IPS-NIHi11 (cell line): ENCODE data around the gene CFHR5.
A peak's percentile ranks its signal among the peaks of the same experiment; 100 is the strongest.
"Not testable (repeated sequence)": the region's sequence is repeated elsewhere in the genome, so short reads cannot be mapped to it uniquely, and the experiment has no call there.

ENCODE experiments used
- DNase-seq: peaks from one replicate; pipeline ENCODE4 v3.0.0; 2012; ENCODE audit warnings: mixed read lengths, low spot score

Gene CFHR5

DNA sequence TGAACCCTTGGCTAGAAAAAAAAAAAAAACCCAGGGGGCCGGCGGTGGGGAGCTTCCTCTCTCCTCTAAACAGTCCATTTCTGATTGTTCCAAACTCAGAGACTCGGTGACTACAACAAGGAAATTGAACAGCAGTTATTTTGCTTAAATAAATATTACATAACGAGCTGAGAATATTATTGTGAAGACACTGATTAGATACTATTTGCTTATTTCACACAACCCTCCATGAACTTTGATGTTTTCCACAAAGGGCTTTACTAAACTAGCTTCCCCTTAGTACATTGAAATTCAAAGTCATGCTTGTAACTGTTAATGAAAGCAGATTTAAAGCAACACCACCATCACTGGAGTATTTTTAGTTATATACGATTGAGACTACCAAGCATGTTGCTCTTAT, at the start of gene CFHR5:
Gene CFHR5, plus strand, starts transcription at position 279 of the 400 bp plus-strand sequence. Its CDS starts 109 bp downstream, at position 388.
- no peak for DNase-seq

DNA sequence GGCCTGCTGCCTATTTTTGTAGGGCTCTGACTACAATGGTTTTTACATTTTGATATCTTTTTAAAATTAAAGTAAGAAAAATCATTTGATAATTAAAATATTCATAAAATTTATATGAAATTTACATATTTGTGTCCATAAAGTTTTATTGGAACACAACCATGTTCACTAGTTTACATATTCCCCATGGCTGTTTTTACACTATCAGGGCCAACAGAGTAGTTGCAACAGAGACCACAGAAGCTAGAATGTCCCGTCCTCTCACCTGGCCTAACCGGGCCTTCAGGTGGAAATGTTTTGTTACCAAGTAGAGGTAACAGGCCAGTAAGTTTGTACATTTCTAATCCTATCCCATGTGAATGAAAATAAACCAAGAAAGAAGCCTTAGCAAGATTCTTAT, 44.5 kb upstream of the CFHR5 start:
- not testable (repeated sequence) for DNase-seq

DNA sequence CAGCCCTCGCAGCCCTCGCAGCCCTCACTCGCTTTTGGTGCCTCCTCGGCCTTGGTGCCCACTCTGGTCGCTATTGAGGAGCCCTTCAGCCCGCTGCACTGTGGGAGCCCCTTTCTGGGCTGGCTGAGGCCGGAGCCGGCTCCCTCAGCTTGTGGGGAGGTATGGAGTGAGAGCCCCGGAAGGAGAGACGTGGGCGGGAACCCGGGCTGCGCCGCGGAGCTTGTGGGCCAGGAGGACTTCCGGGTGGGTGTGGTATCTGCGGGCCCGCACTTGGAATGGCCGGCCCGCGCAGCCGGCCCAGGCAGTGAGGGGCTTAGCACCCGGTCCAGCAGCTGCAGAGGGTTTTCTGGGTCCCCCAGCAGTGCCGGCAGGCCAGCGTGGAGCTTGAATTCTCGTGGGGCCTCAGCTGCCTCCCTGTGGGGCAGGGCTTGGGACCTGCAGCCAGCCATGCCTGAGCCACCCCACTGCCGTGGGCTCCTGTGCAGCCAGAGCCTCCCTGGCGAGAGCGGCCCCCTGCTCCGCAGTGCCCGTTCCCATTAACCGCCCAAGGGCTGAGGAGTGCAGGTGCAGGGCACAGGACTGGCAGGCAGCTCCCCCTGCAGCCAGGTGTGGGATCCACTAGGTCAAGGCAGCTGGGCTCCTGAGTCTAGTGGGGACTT, 43.7 kb upstream of the CFHR5 start:
- DNase-seq, result no peak

DNA sequence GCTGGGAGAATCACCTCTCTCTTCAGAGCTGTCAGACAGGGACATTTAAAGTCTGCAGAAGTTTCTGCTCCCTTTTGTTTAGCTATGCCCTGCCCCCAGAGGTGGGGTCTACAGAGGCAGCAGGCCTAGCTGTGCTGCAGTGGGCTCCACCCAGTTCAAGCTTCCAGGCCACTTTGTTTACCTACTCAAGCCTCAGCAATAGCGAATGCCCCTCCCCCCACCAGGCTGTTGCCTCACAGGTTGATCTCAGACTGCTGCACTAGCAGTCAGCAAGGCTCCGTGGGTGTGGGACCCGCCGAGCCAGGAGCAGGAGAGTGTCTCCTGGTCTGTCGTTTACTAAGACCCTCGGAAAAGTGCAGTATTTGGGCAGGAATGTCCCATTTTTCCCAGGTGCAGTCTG, 35.9 kb upstream of the CFHR5 start:
- not testable (repeated sequence) for DNase-seq

DNA sequence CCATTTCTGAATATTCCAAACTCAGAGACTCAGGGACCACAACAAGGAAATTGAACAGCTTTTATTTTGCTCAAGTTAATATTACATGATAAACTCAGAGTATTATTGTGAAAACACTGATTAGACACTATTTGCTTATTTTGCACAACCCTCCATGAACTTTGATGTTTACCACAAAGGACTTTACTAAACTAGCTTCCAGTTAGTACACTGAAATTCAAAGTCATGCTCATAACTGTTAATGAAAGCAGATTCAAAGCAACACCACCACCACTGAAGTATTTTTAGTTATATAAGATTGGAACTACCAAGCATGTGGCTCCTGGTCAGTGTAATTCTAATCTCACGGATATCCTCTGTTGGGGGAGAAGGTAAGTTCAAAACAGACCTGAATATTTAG, 33.8 kb upstream of the CFHR5 start, which contains the start of gene CFHR2:
Gene CFHR2, plus strand, starts transcription at position 171 of the 400 bp plus-strand sequence. Its CDS starts 143 bp downstream, at position 314.
- not testable (repeated sequence) for DNase-seq

DNA sequence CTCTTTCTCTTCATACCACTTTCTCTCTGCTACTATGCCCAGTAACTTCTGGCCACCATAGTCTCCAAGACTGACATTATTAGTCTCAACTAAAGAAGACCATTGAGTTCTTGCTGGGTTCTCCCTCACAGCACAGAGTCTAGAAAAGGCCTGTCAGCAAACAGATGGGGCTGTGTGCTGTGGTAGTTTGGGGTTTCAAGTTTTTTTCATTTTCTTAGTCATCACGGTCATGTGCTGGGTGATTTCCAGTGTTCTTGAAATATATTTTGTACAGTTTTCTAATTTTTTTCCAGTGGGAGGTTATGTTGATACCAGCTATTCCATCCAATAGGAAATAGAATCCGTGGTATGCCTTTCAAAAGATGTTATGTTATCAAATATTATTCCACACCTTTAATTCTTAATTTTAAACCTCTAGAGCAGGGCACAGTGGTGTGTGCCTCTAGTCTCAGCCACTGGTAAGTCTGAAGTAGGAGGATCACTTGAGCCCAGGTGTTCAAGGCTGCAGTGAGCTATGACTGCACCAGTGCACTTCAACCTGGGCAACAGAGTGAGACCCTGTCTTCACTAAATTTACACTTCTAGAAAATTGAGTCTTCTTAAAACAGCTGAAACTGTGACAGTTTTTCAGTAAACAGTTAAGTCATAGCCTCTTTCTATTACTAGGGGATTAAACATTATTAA, 25.5 kb upstream of the CFHR5 start:
- DNase-seq, result no peak

DNA sequence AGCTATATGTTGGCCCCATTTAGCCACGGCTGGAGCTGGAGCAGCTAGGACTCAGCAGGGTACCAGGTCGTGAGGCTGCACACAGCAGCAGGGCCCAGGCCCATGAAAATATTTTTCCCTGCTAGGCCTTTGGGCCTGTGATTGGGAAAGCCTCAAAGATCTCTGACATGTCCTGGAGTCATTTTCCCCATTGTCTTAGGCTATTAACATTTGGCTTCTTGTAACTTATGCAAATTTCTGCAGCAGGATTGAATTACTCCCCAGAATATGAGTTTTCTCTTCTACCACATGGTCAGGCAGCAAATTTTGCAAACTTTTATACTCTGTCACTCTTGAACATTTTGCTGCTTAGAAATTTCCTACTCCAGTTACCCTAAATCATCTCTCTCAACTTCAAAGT, 22.6 kb upstream of the CFHR5 start:
- DNase-seq, result no peak

DNA sequence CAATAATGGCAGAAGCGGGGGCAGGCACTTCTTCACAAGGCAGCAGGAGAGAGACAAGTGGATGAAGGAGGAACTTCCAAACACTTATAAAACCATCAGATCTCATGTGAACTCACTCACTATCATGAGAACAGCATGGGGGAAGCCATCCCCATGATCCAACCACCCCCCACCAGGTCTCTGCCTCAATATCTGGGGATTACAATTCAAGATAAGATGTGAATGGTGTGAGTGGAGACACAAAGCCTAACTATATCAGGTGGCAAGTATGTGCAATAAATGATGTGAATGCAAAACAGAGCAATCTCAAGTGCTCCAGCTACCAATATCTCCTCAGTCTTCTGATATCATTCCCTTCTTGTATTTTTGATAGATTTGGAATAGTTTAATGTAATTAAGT, 21.4 kb upstream of the CFHR5 start:
- no peak for DNase-seq

DNA sequence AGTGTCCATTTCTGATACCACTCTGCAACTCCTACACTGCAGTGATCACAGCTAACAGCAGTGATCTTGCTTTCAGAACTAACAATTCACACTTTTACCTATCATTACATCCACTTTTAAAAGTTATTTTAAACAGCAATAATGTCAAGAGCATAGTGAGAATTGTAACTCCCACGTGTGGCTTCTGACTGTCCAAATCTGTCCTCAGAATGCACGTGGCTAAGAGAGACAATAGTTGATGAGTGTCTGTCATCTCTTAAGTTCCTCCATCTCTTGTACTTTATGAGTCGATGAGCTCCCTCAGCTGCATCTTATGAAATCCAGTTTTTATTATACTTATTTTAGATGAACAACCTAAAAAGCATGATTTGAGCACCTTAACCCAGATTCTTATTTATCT, 16.5 kb upstream of the CFHR5 start:
- no peak for DNase-seq

DNA sequence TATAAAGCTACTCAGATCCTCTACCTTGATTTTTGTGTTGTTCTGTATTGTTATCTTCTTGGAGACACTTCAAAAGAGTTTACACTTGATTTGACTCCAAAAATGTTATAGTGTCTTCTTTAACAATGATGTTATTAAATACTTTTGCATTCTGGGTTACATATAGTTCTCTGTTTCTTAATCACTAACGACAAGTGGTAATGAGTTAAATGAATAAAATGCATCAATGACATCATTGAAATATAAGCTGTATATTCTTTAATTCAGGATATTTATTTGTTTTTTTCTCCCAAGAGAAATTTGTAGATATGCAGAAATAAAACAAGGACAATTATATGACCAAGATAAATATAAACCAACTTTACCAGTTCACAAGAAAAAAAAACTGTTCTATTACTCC, 7.2 kb upstream of the CFHR5 start:
- DNase-seq, result no peak

DNA sequence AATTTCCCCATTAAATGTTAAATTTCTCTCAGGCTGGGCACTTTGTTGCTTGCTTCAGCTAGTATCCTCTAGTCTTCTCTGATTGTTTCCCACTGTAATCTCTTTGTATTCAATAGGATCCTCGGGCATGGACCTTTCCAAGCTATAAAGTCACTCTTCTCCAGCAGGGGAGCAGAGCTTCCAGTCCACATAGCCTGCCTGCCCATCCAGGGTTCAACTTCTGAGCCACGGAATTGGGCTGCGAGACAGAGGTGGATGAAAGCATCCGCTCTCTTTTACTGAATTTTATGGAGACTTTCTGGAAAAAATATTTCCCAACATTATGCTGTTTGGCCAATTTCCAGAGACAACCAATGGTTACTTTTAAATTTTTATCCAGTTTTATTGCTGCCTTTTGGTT, 1.1 kb upstream of the CFHR5 start:
- no peak for DNase-seq

DNA sequence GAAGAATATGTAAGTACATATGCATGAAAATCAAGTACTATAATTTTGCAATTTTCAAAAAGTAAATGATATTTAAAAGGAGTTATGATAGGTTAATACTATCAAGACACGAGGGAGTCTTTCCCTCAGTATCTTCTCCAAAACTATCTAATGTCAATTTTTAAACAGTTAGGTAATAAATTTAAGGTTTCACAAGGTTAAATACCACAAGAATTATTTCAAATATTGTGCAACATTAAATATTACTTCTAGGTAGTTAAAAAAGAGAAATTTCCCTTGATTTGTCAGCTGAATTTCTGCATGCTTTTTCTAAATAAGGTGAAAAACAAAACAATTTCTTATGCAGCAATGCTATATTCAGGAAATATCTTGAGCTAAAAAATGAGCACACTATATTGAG, 3.5 kb downstream of the CFHR5 start:
- no peak for DNase-seq

DNA sequence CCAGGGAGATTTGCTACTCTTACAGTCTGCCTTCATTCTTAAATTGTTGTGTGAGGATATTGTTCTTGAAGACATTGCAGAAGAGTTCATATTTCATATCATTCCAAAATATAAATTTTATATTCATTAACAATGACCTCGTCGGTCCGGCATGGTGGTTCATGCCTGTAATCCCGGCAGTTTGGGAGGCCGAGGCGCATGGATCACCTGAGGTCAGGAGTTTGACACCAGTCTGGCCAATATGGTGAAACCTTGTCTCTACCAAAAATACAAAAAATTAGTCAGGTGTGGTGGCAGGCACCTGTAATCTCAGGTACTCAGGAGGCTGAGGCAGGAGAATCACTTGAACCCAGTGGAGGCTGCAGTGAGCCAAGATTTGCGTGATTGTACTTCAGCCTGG, 4.9 kb downstream of the CFHR5 start:
- DNase-seq, result not testable (repeated sequence)

DNA sequence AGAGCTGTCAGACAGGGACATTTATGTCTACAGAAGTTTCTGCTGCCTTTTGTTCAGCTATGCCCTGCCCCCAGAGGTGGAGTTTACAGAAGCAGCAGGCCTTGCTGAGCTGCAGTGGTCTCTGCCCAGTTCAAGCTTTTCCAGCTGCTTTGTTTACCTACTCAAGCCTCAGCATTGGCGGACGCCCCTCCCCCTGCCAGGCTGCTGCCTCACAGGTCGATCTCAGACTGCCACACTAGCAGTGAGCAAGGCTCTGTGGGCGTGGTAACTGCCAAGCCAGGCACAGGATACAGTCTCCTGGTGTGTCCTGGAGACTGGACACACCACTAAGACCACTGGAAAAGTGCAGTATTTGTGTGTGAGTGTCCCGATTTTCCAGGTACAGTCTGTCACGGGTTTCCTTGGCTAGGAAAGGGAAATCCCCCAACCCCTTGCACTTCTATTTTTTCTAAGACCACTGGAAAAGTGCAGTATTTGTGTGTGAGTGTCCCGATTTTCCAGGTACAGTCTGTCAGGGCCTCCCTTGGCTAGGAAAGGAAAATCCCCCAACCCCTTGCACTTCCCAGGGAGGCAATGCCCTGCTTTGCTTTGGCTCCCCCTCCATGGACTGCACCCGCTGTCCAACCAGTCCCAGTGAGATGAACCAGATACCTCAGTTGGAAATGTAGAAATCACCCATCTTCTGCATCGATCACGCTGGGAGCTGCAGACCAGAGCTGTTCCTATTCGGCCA, 14.7 kb downstream of the CFHR5 start:
- DNase-seq, result peak; percentile 71

DNA sequence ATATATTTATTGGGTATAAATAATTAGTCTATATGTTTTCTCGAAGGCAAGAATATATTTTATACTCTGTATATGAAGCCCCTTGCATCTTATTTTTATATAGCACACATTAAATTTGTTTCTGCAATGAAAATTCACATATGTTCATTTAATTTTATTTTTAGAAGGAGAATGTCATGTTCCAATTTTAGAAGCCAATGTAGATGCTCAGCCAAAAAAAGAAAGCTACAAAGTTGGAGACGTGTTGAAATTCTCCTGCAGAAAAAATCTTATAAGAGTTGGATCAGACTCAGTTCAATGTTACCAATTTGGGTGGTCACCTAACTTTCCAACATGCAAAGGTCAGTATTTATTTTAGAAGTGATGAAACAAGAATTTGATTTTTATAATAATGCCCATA, 16.6 kb downstream of the CFHR5 start:
- no peak for DNase-seq

DNA sequence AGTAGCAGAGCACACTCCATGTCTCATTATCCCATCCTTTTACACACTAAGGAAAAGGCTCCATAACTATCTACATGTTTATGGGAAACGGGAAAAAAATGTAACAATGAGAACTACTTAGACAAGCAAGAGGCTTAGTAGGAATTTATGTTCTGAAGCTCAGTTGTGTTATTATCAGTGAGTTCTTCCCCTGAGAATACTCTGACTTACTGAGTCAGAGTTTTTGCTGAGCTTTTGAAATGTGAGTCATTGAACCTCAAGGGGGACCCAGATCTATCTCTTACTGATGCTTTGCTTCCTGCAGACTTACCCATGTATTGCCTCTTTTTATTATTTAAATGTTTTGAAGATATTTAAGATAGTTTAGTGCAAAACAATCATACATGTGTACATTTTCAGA, 20.1 kb downstream of the CFHR5 start:
- no peak for DNase-seq

DNA sequence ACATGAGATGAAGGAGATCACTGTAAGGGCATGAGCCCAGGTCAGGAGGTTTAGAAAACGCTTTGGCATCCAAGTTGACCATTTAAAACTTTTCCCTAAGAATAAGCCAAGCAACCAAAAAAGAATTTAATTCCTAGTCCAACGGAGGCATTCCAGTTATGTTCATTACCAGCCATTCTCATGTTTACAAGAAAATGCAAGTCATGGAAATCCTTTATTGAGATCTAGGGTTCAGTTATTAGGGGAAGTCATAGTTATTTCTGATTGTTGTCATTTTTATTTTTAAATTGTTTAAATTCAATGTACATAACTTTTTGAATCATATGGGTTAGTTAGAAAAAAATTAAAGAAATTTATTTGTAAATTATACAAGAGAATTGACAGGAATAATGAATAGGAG, 24.5 kb downstream of the CFHR5 start:
- no peak for DNase-seq

DNA sequence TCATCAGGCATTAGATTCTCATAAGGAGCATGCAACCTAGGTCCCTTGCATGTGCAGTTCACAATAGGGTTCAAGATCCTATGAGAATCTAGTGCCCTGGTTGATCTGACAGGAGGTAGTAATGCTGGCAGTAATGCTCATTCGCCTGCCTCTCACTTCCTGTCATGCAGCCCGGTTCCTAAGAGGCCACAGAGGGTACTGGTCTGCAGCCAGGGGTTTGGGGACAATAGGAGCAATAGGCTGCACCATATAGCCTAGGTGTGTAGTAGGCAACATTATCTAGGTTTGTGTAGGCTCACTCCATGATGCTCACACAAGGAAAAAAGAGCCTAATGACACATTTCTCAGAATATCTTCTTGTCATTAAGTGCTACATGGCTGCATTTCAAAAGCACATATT, 25.8 kb downstream of the CFHR5 start:
- no peak for DNase-seq

DNA sequence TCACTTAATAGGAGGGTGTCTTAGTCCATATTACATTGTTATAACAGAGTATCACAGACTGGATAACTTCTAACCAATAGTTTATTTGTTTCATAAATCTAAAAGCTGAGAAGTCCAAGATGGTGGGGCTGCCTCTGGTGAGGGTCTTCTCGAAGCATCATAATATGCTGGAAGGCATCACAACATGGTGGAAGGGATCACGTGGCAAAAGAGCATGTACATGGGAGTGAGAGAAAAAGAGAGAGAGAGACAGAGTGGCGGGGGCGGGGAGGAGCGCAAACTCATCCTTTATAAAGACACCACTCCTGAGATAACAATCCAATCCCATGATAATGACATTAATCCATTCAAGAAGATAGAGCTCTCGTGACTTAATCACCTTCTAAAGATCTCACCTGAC, 31.5 kb downstream of the CFHR5 start:
- no peak for DNase-seq

DNA sequence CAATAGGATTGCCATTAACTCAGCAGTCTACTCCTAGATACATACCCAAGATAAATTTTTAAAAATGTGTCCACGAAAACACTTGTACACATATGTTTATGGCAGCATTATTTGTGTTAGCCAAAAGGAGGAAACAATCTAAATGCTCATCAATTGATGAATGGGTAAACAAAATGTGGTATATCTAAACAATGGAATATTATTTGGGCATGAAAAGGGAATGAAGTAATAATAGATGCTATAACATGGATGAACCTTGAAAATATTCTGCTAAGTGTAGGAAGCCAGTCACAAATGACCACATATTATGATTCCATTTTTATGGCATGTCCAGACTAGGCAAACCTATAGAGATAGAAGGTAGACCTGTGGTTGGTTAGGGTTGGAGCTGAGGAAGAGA, 34.3 kb downstream of the CFHR5 start:
- DNase-seq, result no peak

DNA sequence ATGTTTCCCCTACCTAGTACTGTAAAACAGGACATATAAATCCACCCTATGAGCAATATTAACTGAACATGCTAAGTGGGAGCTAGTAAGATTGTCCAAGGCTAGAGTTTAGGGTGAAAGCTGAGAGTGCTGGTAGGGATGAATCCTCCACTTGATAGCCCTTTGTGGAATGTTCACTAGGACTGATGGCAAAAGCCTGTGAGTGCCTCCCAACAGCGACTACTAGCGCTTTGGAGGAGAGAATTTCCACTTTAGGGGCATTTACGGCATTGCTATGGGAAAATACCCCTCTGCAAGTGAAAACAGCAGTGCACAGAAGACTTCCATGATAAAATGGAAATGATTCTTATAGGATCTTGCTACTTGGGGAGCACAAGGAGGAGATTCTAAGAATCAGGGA, 35.9 kb downstream of the CFHR5 start:
- DNase-seq, result no peak

DNA sequence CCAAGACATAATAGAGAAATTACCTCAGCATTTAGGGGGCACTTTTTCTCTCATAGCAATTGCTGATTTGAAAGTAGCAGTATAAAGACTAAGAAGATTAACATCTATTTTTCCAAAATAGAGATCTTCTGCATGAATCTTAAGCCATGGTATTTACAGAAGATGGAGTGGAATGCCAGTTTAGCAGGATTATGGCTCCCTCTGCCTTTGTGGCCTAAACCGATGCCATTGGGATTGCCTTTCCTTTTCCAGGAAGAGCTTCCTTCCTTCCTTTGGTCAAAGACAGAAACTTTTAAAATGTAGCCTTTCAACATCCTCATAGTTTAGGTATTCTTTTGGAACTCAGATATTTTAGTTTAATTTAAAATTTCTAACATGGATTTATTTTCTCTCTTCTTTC, 39.4 kb downstream of the CFHR5 start:
- no peak for DNase-seq

DNA sequence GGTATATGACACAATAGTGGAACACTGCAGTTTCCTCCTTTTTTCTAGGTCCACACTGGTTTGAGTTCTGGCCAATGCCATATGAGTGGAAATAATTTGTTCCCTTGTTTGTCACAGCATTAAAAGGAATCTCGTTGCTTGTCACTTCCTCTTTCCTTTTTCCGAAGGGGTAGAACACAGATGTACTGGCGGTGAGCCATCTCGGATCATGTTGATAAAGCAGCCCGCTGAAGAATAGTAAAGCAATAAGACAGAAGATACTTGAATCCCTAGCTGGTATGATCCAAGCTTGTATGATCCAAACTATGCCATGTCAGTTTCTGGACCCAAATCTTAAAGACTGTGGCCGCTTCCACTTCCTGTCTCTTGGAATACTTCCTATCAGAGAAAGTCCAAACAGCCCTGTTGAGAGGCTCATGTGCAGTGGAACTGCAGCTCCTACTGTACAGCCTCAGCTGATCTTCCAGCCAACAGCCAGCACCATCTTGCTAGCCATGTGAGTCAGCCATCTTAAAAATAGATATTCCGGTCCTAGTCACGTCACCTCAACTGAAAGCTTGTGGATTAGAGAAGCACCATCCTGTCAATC, 40.3 kb downstream of the CFHR5 start:
- no peak for DNase-seq
